MCF 10A (cell line): ENCODE measurements around the gene MGAT5. TPM values are rescaled to one million over a fixed set of nuclear protein-coding genes. Genes with fewer than 3 reads are reported as not detected.

Source experiments
- BruUV-seq: library from RNA; stranded (reverse); fragments of 400-500 nt; replicated peaks from 2 replicates; lab custom pipeline; 2021; lab: Mats Ljungman, UMichigan
- CTCF ChIA-PET: fragments of 300-600 bp; sonication (Branson Sonifier 250); formaldehyde crosslinking; extraction: SDS; loops from one replicate; lab custom pipeline; 2021; ENCODE audit warnings: antibody characterized with exemption, inconsistent platforms; lab: Yijun Ruan, JAX
- POLR2A ChIA-PET: fragments of 300-600, 350-650 bp; sonication (Branson Sonifier 250); formaldehyde crosslinking; extraction: SDS; loops from one replicate; lab custom pipeline; 2020; ENCODE audit warnings: antibody characterized with exemption, inconsistent platforms; lab: Yijun Ruan, JAX
- DNase-seq: peaks from one replicate; pipeline ENCODE4 v3.0.0-alpha.2; 2018; ENCODE audit not compliant: unreplicated experiment
- H3K27ac Mint-ChIP-seq: one replicate; pipeline ENCODE4 v1.8.0; 2022; ENCODE audit warnings: mild to moderate bottlenecking, low read depth, mixed read lengths; ENCODE audit not compliant: unreplicated experiment
- H3K27me3 Mint-ChIP-seq: one replicate; pipeline ENCODE4 v1.8.0; 2022; ENCODE audit warnings: mixed read lengths; ENCODE audit not compliant: insufficient read depth, unreplicated experiment
- H3K36me3 Mint-ChIP-seq: one replicate; pipeline ENCODE4 v1.8.0; 2022; ENCODE audit warnings: mild to moderate bottlenecking, moderate library complexity, mixed read lengths; ENCODE audit not compliant: insufficient read depth, unreplicated experiment
- H3K4me1 Mint-ChIP-seq: one replicate; pipeline ENCODE4 v1.8.0; 2022; ENCODE audit warnings: mixed read lengths; ENCODE audit not compliant: insufficient read depth, unreplicated experiment
- H3K4me3 Mint-ChIP-seq: one replicate; pipeline ENCODE4 v1.8.0; 2022; ENCODE audit warnings: mild to moderate bottlenecking, moderate library complexity, mixed read lengths; ENCODE audit not compliant: unreplicated experiment
- H3K9me3 Mint-ChIP-seq: one replicate; pipeline ENCODE4 v1.8.0; 2022; ENCODE audit warnings: mixed read lengths; ENCODE audit not compliant: unreplicated experiment
- intact Hi-C: fragments of 100-400 bp; cut with micrococcal nuclease; formaldehyde crosslinking; loops from 2 replicates; pipeline ENCODE4 v1.14.1; 2022
- total RNA-seq: library from RNA; stranded (reverse); gene quantifications from 2 replicates; pipeline ENCODE4 v1.2.3, GENCODE V29; 2022
- TF ChIP-seq, protein P1 (sequence below): fragments of 200-600 bp; IDR thresholded peaks from one replicate; pipeline ENCODE4 v1.8.0; 2022; ENCODE audit warnings: antibody characterized with exemption, mild to moderate bottlenecking; ENCODE audit not compliant: unreplicated experiment

Gene MGAT5
- total RNA-seq, 1 experiment from 2014 or later: 22.2 TPM

DNA sequence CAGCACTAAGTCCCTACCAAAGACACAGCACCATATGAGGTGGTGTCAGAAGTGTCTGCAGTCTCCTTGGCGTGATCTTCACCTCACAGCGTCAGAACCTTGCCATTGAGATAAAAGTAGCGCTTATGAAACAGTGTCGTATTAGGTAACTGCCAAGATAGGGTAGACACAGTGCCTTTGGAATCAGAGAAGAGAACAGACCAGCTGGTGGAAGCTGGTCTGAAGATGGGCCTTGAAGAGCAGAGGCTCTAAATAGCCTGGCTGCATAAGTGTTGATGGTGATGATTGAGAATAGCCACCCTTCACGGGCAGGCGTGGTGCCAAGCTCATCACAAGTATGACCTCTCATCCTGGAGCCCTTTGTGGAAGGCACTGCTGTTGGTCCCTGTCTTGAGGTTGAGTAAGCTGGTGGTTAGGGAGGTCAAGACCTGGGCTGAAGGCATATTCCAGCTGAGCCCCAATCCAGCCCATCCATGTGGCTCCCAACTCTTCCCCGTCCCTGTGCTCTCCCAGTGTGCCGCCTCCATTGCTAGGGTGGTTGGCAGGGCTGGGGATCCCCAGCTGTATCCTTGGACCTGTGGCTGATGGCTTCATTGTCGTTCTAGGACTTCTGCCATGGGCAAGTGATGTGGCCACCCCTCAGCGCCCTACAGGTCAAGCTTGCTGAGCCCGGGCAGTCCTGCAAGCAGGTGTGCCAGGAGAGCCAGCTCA is 187.4 kb downstream of the MGAT5 start:
- Mint-ChIP-seq H3K27me3 (no peaks in the 10 kb centered on the region), H3K4me3 (no peak overlapping the region), H3K36me3 (peaks cover 3% of the 10 kb centered on the region), H3K4me1 (no peaks in the 10 kb centered on the region), H3K27ac (no peak overlapping the region), H3K9me3 (no peaks in the 10 kb centered on the region)
- POLR2A ChIA-PET: interaction anchor here (1.3 kb wide), 1 partner anchor 10 kb away, joined by 3 read pairs; no protein-coding TSS in a partner anchor
- CTCF ChIA-PET: interaction anchor here (0.7 to 4.8 kb wide), 6 partner anchors 9 to 66 kb away, joined by 3 to 43 read pairs (median 8); no protein-coding TSS in a partner anchor
- no peak for DNase-seq
- no TSS peak for BruUV-seq
- intact Hi-C loops: no loop called here
- TF ChIP-seq, protein P1, sequence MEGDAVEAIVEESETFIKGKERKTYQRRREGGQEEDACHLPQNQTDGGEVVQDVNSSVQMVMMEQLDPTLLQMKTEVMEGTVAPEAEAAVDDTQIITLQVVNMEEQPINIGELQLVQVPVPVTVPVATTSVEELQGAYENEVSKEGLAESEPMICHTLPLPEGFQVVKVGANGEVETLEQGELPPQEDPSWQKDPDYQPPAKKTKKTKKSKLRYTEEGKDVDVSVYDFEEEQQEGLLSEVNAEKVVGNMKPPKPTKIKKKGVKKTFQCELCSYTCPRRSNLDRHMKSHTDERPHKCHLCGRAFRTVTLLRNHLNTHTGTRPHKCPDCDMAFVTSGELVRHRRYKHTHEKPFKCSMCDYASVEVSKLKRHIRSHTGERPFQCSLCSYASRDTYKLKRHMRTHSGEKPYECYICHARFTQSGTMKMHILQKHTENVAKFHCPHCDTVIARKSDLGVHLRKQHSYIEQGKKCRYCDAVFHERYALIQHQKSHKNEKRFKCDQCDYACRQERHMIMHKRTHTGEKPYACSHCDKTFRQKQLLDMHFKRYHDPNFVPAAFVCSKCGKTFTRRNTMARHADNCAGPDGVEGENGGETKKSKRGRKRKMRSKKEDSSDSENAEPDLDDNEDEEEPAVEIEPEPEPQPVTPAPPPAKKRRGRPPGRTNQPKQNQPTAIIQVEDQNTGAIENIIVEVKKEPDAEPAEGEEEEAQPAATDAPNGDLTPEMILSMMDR: no peak

DNA sequence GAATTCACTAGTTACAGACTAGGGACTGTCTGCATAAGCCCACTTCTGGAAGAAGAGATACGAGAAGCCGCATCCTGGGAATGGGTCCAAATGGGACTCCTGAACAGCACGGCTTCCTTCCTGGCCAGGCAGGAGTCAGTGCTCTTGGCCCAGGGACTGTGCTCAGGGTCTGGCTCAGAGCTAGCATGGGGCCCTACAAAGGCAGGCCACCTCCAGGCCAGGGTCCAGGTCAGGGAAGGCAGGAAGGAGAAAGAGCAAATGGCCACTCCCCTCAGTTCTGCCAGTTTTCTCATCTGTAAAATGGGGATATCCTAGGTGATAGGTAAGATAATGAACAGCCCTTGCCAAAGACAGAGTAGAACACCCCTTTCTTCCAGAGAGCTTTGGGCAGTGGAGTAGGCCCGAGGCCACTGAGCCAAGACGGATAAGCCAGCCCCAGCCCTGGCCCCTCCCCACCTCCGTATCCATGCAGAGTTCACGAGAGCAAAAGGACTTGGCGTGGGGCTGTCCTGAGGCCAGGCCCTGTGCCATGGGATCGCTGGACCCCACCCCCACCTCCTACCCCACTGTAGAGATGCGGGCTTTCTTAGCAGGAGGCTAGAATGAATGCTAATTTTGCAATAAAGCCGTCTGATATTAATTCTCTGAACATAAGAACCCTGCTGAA is 190.1 kb downstream of the MGAT5 start:
- Mint-ChIP-seq H3K27ac (no peak overlapping the region), H3K4me3 (no peak overlapping the region), H3K4me1 (no peaks in the 10 kb centered on the region), H3K36me3 (peaks cover 19% of the 10 kb centered on the region), H3K27me3 (no peaks in the 10 kb centered on the region), H3K9me3 (no peaks in the 10 kb centered on the region)
- TF ChIP-seq, protein P1: no peak
- ChIA-PET CTCF (interaction anchor here (0.6 to 4.8 kb wide), 6 partner anchors 6 to 454 kb away, joined by 3 to 43 read pairs (median 5); no protein-coding TSS in a partner anchor), POLR2A (no interaction called here)
- no peak for DNase-seq
- BruUV-seq: no TSS peak
- intact Hi-C loops: no loop called here

DNA sequence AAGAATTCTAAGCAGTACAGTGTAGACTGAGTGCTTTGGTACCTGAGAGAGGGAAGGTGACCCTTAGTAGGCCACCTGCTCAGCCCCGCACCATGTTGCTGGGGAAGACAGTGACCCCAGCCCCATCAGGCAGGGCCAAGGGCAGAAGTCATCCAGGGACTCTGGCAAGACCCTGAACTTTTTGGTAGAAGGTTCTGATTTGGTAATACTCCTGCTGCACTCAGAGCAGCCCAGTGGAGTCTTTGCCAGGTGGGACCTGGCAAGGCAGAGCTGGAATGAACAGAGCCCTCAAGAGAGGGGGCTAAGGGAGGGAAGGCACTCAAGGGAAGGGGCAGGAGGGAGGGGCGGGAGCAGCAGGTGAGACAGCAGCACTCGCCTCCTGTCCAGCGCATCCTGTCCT is 191.2 kb downstream of the MGAT5 start:
- POLR2A ChIA-PET: interaction anchor here (0.6 kb wide), 1 partner anchor 445 kb away, joined by 3 read pairs; no protein-coding TSS in a partner anchor
- CTCF ChIA-PET: interaction anchor here (0.5 to 1.5 kb wide), 3 partner anchors 68 to 147 kb away, joined by 3 to 4 read pairs (median 4); no protein-coding TSS in a partner anchor
- intact Hi-C loops: no loop called here
- no peak for DNase-seq
- Mint-ChIP-seq H3K4me1 (no peaks in the 10 kb centered on the region), H3K36me3 (peaks cover 20% of the 10 kb centered on the region), H3K27me3 (no peaks in the 10 kb centered on the region), H3K27ac (no peak overlapping the region), H3K4me3 (no peak overlapping the region), H3K9me3 (no peaks in the 10 kb centered on the region)
- BruUV-seq: no TSS peak
- TF ChIP-seq, protein P1: no peak

DNA sequence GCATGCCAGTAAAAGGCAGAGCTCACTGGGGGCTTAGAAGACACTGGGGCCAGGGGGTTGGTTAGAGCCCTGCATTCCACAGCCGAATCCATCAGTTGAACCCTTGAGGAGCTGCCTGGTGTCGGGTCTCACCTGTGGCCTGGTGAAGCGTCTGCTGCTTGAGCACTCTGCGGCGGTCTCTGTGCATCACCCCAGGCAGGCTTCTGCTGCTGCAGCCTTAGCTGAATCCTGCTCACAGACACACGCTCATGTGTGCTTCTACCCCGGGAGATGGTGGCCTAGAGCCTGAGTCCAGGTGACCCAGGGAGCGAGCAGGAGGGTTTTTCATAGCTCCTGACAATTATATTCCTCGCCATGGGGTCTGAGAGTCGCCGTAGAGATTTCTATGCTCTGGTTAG is 192.1 kb downstream of the MGAT5 start:
- ChIA-PET POLR2A (no interaction called here), CTCF (interaction anchor here (0.5 to 1.5 kb wide), 8 partner anchors 16 to 327 kb away, joined by 3 to 4 read pairs (median 3); no protein-coding TSS in a partner anchor)
- TF ChIP-seq, protein P1: no peak
- Mint-ChIP-seq H3K4me3 (no peak overlapping the region), H3K27me3 (no peaks in the 10 kb centered on the region), H3K27ac (no peak overlapping the region), H3K36me3 (peaks cover 20% of the 10 kb centered on the region), H3K4me1 (peaks cover 5% of the 10 kb centered on the region), H3K9me3 (no peaks in the 10 kb centered on the region)
- no peak for DNase-seq
- intact Hi-C loops: no loop called here
- no TSS peak for BruUV-seq
